Effector memory CD4-positive, alpha-beta T cell (primary cell): ENCODE results near the gene SLX4IP.

Experiments
- DNase-seq, 3 donors: peaks; one replicate each; pipeline ENCODE4 v3.0.0-alpha.2; 2020
- H3K27ac ChIP-seq: 2 replicates; pipeline ENCODE4 v1.7.0; 2013; ENCODE audit warnings: mild to moderate bottlenecking, low read length, moderate library complexity; ENCODE audit not compliant: insufficient read depth, poor library complexity, severe bottlenecking
- H3K27me3 ChIP-seq: replicated peaks from 2 replicates; pipeline ENCODE4 v1.7.0; 2013; ENCODE audit warnings: mild to moderate bottlenecking, low read length; ENCODE audit not compliant: insufficient read depth, control insufficient read depth, poor library complexity, severe bottlenecking
- H3K36me3 ChIP-seq: 2 replicates; pipeline ENCODE4 v1.7.0; 2013; ENCODE audit warnings: mild to moderate bottlenecking, low read length, moderate library complexity; ENCODE audit not compliant: control insufficient read depth, insufficient read depth
- H3K4me1 ChIP-seq: 2 replicates; pipeline ENCODE4 v1.7.0; 2013; ENCODE audit warnings: low read length, mild to moderate bottlenecking; ENCODE audit not compliant: control insufficient read depth, insufficient read depth, poor library complexity, severe bottlenecking
- H3K4me3 ChIP-seq: 2 replicates; pipeline ENCODE4 v1.7.0; 2013; ENCODE audit warnings: low read length, low read depth, mild to moderate bottlenecking; ENCODE audit not compliant: insufficient read depth, poor library complexity, severe bottlenecking
- H3K9me3 ChIP-seq: 2 replicates; pipeline ENCODE4 v1.7.0; 2013; ENCODE audit warnings: mild to moderate bottlenecking, low read length, moderate library complexity; ENCODE audit not compliant: control insufficient read depth

SLX4IP gene

DNA sequence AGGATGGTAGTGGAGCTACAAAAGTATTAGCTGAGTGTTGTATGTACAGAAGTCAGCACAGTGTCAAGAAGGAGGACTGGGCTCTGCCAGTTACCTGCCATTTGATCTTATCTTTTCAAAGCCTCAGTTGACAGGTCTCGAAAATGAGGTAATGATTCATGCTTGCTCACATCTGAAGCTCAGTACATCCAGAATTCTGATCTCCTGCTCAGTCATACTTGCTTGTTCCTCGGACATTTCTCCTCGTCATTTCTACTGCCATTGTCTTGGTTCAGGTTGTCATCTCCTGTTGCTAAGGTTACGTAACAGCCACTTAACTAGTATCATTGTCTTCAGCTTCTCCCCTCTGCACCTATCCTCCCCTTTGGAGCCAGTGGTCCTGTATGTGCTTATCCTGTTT, 89.5 kb downstream of the SLX4IP start:
- Histone ChIP-seq H3K4me3 (no peak overlapping the region), H3K27me3 (no peaks in the 10 kb centered on the region), H3K4me1 (no peaks in the 10 kb centered on the region), H3K36me3 (no peaks in the 10 kb centered on the region), H3K27ac (no peak overlapping the region), H3K9me3 (no peaks in the 10 kb centered on the region)
- DNase-seq = no peak

DNA sequence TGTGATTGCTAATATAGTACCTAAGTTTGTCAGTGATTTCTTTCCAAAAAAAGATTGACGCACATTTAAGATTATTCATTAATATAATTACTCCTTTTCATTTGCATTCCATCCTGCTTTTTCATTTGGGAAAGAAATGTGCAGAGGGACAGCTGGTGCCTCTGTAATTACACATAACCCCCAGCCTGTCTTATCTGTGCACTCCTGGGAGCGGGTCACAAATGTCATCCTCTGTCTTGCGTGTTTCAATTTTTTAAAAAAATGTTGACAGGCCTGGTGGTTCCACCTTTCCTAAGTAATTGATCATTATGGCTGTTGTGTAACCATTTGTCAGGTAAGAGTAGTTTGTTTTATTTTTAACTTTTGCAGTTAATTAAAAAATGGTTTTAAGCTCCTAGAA, 92.7 kb downstream of the SLX4IP start:
- Histone ChIP-seq H3K4me1 (no peaks in the 10 kb centered on the region), H3K36me3 (no peaks in the 10 kb centered on the region), H3K4me3 (no peak overlapping the region), H3K27me3 (no peaks in the 10 kb centered on the region), H3K27ac (no peak overlapping the region), H3K9me3 (no peaks in the 10 kb centered on the region)
- DNase-seq = no peak

DNA sequence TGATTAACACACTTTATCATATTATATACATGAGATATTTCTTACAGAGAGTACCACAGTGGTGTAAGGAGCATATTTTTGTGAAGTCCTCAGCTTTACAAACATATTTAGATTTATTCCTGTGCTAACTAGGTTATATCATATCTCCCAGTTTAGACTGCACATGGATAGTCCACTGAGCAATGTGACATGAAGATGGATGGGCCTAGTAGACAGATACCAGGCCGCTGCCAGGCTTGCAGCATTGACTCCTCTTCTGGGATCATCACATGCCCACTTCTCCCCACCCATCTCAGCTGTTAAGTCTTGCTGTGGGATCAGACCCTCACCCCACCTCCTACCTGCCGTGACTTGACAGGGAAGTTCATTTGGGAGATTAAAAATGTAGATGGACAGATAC, 95.8 kb downstream of the SLX4IP start:
- no peaks in the 10 kb centered on the region for H3K27me3 ChIP-seq
- no peak overlapping the region for H3K4me3 ChIP-seq
- H3K27ac ChIP-seq = no peak overlapping the region
- no peaks in the 10 kb centered on the region for H3K9me3 ChIP-seq
- no peaks in the 10 kb centered on the region for H3K36me3 ChIP-seq
- DNase-seq = no peak
- H3K4me1 ChIP-seq = no peaks in the 10 kb centered on the region

DNA sequence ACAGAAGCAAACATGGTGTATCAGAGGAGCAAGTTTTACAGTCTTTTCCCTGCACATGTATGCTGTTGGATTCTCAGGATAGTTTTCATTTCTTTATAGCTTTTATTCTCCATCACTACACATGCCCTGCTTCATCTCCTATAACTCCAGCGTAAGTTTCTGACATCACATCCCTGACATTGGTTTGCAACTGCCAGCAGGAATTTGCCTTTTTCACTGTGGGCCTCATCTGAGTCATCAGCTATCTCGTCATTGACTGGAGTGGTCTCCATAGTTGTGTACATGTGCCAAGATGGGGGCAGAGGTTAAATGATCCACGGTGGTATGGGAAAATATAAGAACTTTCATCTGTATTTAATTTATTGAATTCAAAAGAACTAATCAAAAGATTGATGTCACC, 96.7 kb downstream of the SLX4IP start:
- Histone ChIP-seq H3K4me3 (no peak overlapping the region), H3K27ac (no peak overlapping the region), H3K9me3 (no peaks in the 10 kb centered on the region), H3K4me1 (no peaks in the 10 kb centered on the region), H3K27me3 (no peaks in the 10 kb centered on the region), H3K36me3 (no peaks in the 10 kb centered on the region)
- DNase-seq = no peak

DNA sequence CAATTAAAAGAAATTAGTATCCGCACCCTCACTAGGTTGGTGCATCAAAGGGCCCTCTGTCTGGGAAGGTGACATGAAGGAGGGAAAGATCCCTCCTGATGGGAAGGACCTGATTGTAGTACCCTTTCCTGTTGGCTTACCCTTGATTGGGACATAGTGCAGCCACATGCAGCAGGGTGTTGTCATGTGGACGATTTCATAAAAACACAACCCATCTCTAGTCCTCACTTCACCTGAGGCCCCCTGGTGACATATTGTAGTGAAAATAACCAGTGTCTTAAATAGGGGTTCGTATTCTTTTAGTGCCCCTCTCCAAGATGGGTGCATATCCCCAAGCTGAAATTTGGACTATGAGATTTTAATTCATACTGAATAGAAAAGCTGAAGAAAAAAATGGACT, 97.3 kb downstream of the SLX4IP start:
- DNase-seq = no peak
- no peak overlapping the region for H3K27ac ChIP-seq
- H3K36me3 ChIP-seq = no peaks in the 10 kb centered on the region
- no peaks in the 10 kb centered on the region for H3K4me1 ChIP-seq
- H3K4me3 ChIP-seq = no peak overlapping the region
- no peaks in the 10 kb centered on the region for H3K27me3 ChIP-seq
- no peaks in the 10 kb centered on the region for H3K9me3 ChIP-seq

DNA sequence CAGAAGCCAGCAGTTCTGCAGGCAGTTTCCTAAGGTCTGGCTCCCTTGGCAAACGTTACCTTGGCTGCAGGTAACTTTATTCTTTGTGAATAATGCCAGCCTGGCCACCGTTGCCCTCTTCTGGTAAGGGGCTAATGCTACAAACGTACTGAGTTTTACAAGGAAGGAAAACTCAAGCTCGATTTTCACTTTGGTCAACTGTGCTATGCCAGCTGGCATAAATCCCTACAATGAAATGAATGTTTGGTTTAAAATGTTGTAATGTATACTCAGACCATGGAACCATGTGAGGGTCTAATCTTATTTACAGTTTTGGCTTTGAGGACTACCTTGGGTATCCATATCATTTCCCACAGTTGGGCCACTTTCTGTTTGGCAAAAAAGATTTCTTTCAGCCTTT, 101.4 kb downstream of the SLX4IP start:
- no peak for DNase-seq
- H3K9me3 ChIP-seq = no peaks in the 10 kb centered on the region
- no peak overlapping the region for H3K27ac ChIP-seq
- no peak overlapping the region for H3K4me3 ChIP-seq
- no peaks in the 10 kb centered on the region for H3K27me3 ChIP-seq
- no peaks in the 10 kb centered on the region for H3K36me3 ChIP-seq
- peaks cover 3% of the 10 kb centered on the region for H3K4me1 ChIP-seq

DNA sequence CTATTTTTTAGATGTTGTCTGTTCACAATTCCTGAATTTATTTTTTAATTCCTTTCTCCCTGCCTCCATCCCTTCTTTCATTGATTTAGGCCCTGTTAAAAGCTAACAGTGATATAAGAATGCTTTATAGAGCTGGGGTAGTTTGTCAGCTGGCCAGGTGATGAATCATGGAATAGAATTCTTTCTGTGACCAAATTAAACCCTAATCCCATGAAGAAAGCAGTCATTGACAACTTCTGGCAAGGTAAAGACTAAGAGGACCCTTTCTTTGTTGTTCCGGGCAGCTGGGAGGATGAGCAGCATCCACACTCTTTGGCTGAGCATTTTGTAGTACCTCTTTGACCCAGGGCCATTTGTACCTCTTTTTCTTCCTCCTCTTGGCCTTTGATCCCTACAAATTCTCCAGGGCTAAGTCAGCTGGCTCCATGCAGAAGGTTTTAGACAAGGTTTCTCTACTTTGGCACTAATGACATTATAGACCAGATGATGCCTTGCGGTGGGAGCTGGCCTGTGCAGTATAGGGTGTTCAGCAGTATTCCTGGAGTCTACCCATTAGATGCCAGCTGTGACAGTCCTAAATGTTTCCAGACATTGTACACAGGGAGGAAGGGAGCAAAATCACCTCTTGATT, 102.9 kb downstream of the SLX4IP start:
- DNase-seq = no peak
- Histone ChIP-seq H3K4me1 (peaks cover 3% of the 10 kb centered on the region), H3K27ac (no peak overlapping the region), H3K27me3 (no peaks in the 10 kb centered on the region), H3K4me3 (no peak overlapping the region), H3K36me3 (no peaks in the 10 kb centered on the region), H3K9me3 (no peaks in the 10 kb centered on the region)

DNA sequence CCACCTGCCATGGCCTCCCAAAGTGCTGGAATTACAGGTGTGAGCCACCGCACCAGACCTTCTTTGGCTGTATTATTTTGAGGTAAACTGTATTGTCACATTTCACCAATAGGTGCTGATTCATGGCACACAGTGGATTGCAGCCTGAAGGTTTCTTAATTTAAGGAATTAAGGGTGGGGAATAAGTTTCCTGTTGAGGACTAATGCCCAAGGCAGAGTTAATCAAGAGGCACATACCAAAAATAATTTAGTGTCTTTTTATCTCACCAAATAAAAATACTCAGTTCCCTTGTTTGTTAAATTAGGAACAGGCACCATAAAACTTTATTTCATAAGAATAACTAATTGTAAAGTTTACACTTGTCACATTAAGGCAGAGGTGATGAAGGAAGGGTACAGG, 103.7 kb downstream of the SLX4IP start:
- H3K4me1 ChIP-seq = peaks cover 3% of the 10 kb centered on the region
- H3K9me3 ChIP-seq = no peaks in the 10 kb centered on the region
- H3K27ac ChIP-seq = no peak overlapping the region
- H3K36me3 ChIP-seq = no peaks in the 10 kb centered on the region
- no peak for DNase-seq
- H3K4me3 ChIP-seq = no peak overlapping the region
- H3K27me3 ChIP-seq = no peaks in the 10 kb centered on the region

DNA sequence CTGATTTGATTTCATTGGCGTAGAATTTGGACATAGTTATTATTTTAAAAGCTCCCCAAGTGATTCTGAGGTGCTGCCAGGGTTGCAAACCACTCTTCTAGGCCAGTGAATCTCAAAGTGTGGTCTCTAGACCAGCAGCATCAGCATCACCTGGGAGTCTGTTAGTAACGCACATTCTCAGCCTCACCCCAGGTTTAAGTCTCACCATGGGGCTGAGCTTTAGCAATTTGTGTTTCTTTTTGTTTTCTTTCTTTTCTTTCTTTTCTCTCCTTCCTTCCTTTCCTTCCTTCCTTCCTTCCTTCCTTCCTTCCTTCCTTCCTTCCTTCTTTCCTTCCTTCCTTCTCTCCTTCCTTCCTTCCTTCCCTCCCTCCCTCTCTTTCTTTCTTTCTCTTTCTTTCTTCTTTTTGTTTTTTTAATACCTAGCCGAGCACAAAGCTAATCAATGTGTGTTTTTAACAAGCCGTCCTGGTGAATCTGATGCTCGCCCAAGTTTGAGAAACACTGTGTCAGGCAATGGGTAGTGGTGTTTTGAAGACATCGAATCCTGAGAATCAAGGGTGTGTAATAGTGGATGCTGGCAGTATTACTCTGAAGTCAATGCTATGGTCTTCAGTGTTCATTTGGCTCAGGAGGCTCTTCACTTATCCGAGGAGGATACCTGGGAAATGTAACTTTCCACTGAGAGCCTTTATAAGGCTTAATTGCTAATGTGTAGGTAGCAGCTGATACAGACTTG, 104.9 kb downstream of the SLX4IP start:
- no peaks in the 10 kb centered on the region for H3K27me3 ChIP-seq
- H3K4me3 ChIP-seq = no peak overlapping the region
- DNase-seq = no peak
- H3K27ac ChIP-seq = no peak overlapping the region
- H3K4me1 ChIP-seq = peaks cover 3% of the 10 kb centered on the region
- no peaks in the 10 kb centered on the region for H3K36me3 ChIP-seq
- H3K9me3 ChIP-seq = no peaks in the 10 kb centered on the region

DNA sequence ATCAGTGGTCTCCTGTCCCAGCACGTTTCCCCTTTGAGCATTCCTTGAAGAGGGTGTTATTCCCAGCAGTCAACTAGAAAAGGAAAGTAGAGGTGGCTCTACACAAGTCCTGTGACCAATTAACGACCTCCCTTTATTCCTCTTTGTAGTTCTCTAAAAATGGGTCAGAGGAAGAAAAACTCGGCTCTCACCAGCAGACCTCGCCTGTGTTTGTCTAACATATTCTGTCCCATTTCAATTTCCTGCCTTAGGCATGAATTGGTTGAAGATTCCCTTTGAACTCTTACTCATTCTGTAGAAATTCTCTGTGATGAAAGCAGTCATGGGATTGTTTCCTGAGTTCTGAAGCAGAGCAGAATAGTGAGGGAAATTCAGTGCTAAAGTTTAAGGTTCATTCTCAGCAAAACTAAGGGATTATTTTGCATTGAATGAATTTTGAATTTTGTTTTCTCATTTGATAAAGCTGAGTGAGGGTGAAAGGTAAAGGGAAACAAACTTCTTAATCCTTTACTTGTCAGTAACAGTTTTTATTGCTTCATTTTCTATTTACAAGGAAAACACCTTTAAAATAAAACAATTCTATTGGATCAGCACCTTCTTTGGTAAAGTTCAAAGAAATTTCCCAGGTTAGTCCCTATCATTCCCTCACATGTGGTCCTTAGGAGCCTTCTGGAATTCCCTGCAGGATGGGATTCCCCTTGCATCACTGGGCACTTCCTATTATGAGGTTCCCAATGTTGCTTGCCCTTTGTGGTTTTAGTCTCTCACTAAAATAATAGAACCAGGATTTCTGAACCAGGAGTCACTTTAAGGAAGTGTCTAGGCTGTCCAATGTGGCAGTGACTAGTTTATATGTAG, 105.8 kb downstream of the SLX4IP start:
- DNase-seq = no peak
- H3K4me3 ChIP-seq = no peak overlapping the region
- H3K27ac ChIP-seq = no peak overlapping the region

More for the DNA sequence above, 105.8 kb downstream of the SLX4IP start:
- Histone ChIP-seq H3K27me3 (no peaks in the 10 kb centered on the region), H3K36me3 (no peaks in the 10 kb centered on the region), H3K9me3 (no peaks in the 10 kb centered on the region), H3K4me1 (peaks cover 3% of the 10 kb centered on the region)
